K562 (cell line): ENCODE results near the gene CRKL. TPM values are rescaled to one million over a fixed set of nuclear protein-coding genes. Genes with fewer than 3 reads are reported as not detected.

Source experiments
- ATAC-seq: fragments of 200-7000 bp; cut with Tn5 transposase; 3 replicates; pipeline ENCODE4 v1.9.1; 2020; ENCODE audit warnings: moderate library complexity
- BruUV-seq: library from RNA; stranded (reverse); fragments of 400-500 nt; replicated peaks from 2 replicates; lab custom pipeline; 2021; lab: Mats Ljungman, UMichigan
- CTCF ChIA-PET: fragments of 300-600 bp; formaldehyde crosslinking; extraction: SDS; loops from one replicate; lab custom pipeline; 2021; ENCODE audit warnings: low intra/inter-chr PET ratio; lab: Yijun Ruan, JAX
- POLR2A ChIA-PET: fragments of 300-600, 350-650 bp; sonication (Branson Sonifier 250); formaldehyde crosslinking; extraction: SDS; loops from one replicate; lab custom pipeline; 2021; ENCODE audit warnings: antibody characterized with exemption, inconsistent platforms; lab: Yijun Ruan, JAX
- DNase-seq, 4 experiments: peaks; one replicate each; pipeline versions ENCODE4 v3.0.0 to v3.0.0-alpha.2; 2011 to 2018; ENCODE audit warnings: low spot score in 3 of 4, mixed read lengths in 3 of 4; ENCODE audit errors: extremely low read depth in 1 of 4
- FAIRE-seq: peaks from 2 replicates; lab custom pipeline; 2011; peaks lifted over from hg19 to GRCh38; lab: Jason Lieb, UNC
- H2AFZ ChIP-seq: 2 replicates; pipeline ENCODE4 v1.6.0; 2011; ENCODE audit warnings: low read depth, low read length, control low read depth, inconsistent platforms
- H3K27ac ChIP-seq: fragments of 200-600 bp; 3 replicates; pipeline ENCODE4 v1.8.0; 2011; ENCODE audit warnings: low read depth, mild to moderate bottlenecking, control low read depth, inconsistent platforms, low read length, moderate library complexity, mixed read lengths; ENCODE audit errors: extremely low read depth
- H3K27me3 ChIP-seq, 2 experiments: fragments of 300-600 bp in 1 of 2; 2 replicates in 1 of 2; 3 replicates in 1 of 2; pipeline versions ENCODE4 v1.6.0 to v1.8.0; 2011; ENCODE audit warnings: inconsistent platforms in 2 of 2, low read length in 2 of 2, mild to moderate bottlenecking in 1 of 2, mixed read lengths in 1 of 2, moderate library complexity in 1 of 2; ENCODE audit not compliant: control insufficient read depth in 2 of 2, insufficient read depth in 2 of 2
- H3K36me3 ChIP-seq: fragments of 300-600 bp; 3 replicates; pipeline ENCODE4 v1.8.0; 2011; ENCODE audit warnings: mild to moderate bottlenecking, low read length, inconsistent platforms; ENCODE audit not compliant: control insufficient read depth, insufficient read depth
- H3K4me1 ChIP-seq, 2 experiments: fragments of 200-600 bp in 1 of 2; replicated peaks in 1 of 2; 2 replicates in 1 of 2; 3 replicates in 1 of 2; pipeline versions ENCODE4 v1.5.1 to v1.8.0; 2011; ENCODE audit warnings: inconsistent platforms in 2 of 2, low read length in 2 of 2, mild to moderate bottlenecking in 1 of 2, mixed read lengths in 1 of 2, moderate library complexity in 1 of 2; ENCODE audit not compliant: control insufficient read depth in 2 of 2, insufficient read depth in 2 of 2
- H3K4me2 ChIP-seq: 2 replicates; pipeline ENCODE4 v1.6.1; 2011; ENCODE audit warnings: low read length, control low read depth, inconsistent platforms, mixed read lengths; ENCODE audit not compliant: insufficient read depth
- H3K4me3 ChIP-seq: fragments of 200-600 bp; sonication (generic), shearing (Covaris generic); 2 replicates; pipeline ENCODE4 v1.5.1; 2016; ENCODE audit warnings: control low read depth, inconsistent platforms
- H3K79me2 ChIP-seq: fragments of 200-600 bp; 3 replicates; pipeline ENCODE4 v1.8.0; 2011; ENCODE audit warnings: low read length, inconsistent platforms; ENCODE audit not compliant: control insufficient read depth, insufficient read depth
- H3K9ac ChIP-seq, 2 experiments: 2 replicates each; pipeline versions ENCODE4 v1.6.0 to v1.6.1; 2011; ENCODE audit warnings: low read depth in 2 of 2, low read length in 2 of 2, control low read depth in 1 of 2, inconsistent platforms in 1 of 2, mild to moderate bottlenecking in 1 of 2, mixed read lengths in 1 of 2; ENCODE audit not compliant: insufficient read depth in 1 of 2
- H3K9me1 ChIP-seq: one replicate; pipeline ENCODE4 v1.6.0; 2011; ENCODE audit warnings: inconsistent platforms, mild to moderate bottlenecking, low read length, moderate library complexity; ENCODE audit not compliant: control insufficient read depth, insufficient read depth
- H3K9me3 ChIP-seq: replicated peaks from 2 replicates; pipeline ENCODE4 v1.5.1; 2011; ENCODE audit warnings: low read depth, low read length, inconsistent platforms; ENCODE audit not compliant: control insufficient read depth, insufficient read depth
- H4K20me1 ChIP-seq: replicated peaks from 2 replicates; pipeline ENCODE4 v1.6.1; 2011; ENCODE audit warnings: low read length, inconsistent platforms, mixed read lengths; ENCODE audit not compliant: control insufficient read depth, insufficient read depth
- CCNT2 ChIP-seq: IDR thresholded peaks from 2 replicates; pipeline ENCODE4 v1.6.1; 2011; ENCODE audit warnings: borderline replicate concordance, low read depth, mild to moderate bottlenecking, moderate library complexity, mixed read lengths, low read length; ENCODE audit not compliant: insufficient read length; ENCODE audit errors: extremely low read depth
- ELF2 ChIP-seq: fragments of 250-450 bp; sonication (Bioruptor Pico); IDR thresholded peaks from 2 replicates; pipeline ENCODE4 v1.5.0; 2021; ENCODE audit warnings: mild to moderate bottlenecking
- MAFF ChIP-seq: IDR thresholded peaks from 2 replicates; pipeline ENCODE4 v1.6.1; 2012; ENCODE audit warnings: low read length, improper control_type of control experiment
- MAFK ChIP-seq: IDR thresholded peaks from 2 replicates; pipeline ENCODE4 v1.6.1; 2011; ENCODE audit warnings: low read length, improper control_type of control experiment
- NR2C2 ChIP-seq, 2 experiments: fragments of 200-800 bp in 1 of 2; sonication (Bioruptor generic) in 1 of 2; sonication (generic) in 1 of 2; formaldehyde crosslinking in 1 of 2; IDR thresholded peaks; 2 replicates each; pipeline versions ENCODE4 v1.6.1 to v1.8.0; 2016 to 2022; ENCODE audit warnings: mild to moderate bottlenecking in 1 of 2, missing compliant biosample characterization in 1 of 2, missing genetic modification characterization in 1 of 2, missing genetic modification reagents in 1 of 2
- NR4A1 ChIP-seq, 2 experiments: fragments of 250-450 bp in 1 of 2; fragments of 450-650 bp in 1 of 2; sonication (Bioruptor Pico) in 1 of 2; IDR thresholded peaks; 2 replicates each; pipeline versions ENCODE4 v1.4.0 to v1.6.1; 2016 to 2020; ENCODE audit warnings: mild to moderate bottlenecking in 2 of 2, missing compliant biosample characterization in 1 of 2, missing genetic modification characterization in 1 of 2, moderate library complexity in 1 of 2
- POLR2B ChIP-seq: fragments of 450-650 bp; IDR thresholded peaks from 2 replicates; pipeline ENCODE4 v1.6.1; 2018; ENCODE audit warnings: low read depth; ENCODE audit not compliant: partially characterized antibody
- POLR2G ChIP-seq: fragments of 200-400 bp; formaldehyde crosslinking; IDR thresholded peaks from 2 replicates; pipeline ENCODE4 v1.6.1; 2017; ENCODE audit warnings: low read depth, mild to moderate bottlenecking, antibody characterized with exemption, low read length, moderate library complexity
- RAD21 ChIP-seq, 2 experiments: fragments of 250-450 bp in 1 of 2; fragments of 450-650 bp in 1 of 2; sonication (Bioruptor Pico) in 1 of 2; formaldehyde crosslinking in 1 of 2; IDR thresholded peaks in 1 of 2; conservative IDR thresholded peaks in 1 of 2; 2 replicates each; pipeline versions ENCODE4 v1.4.0 to v1.8.0; 2020 to 2022; ENCODE audit warnings: mild to moderate bottlenecking in 2 of 2, moderate library complexity in 1 of 2
- ZBED1 ChIP-seq: IDR thresholded peaks from 2 replicates; pipeline ENCODE4 v1.6.1; 2014
- ZFP1 ChIP-seq: fragments of 450-650 bp; formaldehyde crosslinking; IDR thresholded peaks from 2 replicates; pipeline ENCODE4 v1.4.0; 2020; ENCODE audit warnings: mild to moderate bottlenecking, mixed read lengths
- ZMIZ1 ChIP-seq, 2 experiments: fragments of 150-350 bp in 1 of 2; IDR thresholded peaks; 2 replicates each; pipeline ENCODE4 v1.6.1; 2012 to 2016; ENCODE audit warnings: low read depth in 2 of 2, low read length in 2 of 2, mild to moderate bottlenecking in 1 of 2, moderate library complexity in 1 of 2
- ZNF316 ChIP-seq: fragments of 450-650 bp; IDR thresholded peaks from 2 replicates; pipeline ENCODE4 v1.6.1; 2016
- ZNF324 ChIP-seq: fragments of 250-450 bp; sonication (Bioruptor Pico); IDR thresholded peaks from 2 replicates; pipeline ENCODE4 v1.4.0; 2020; ENCODE audit warnings: mild to moderate bottlenecking
- WGBS: fragments of 100-300 bp; shearing (Covaris generic); methylation state at CpG from one replicate; pipeline ENCODE4 v1.1.6; 2016; ENCODE audit warnings: low coverage, mixed read lengths; ENCODE audit not compliant: insufficient coverage; ENCODE audit errors: missing lambda C conversion rate; 5-methylcytosine and 5-hydroxymethylcytosine counted together
- in situ Hi-C: fragments of 300-500 bp; cut with MboI; formaldehyde crosslinking; loops from 4 replicates; pipeline ENCODE4 v1.15.0; 2018; ENCODE audit warnings: inconsistent platforms, mixed read lengths
- intact Hi-C: fragments of 100-400 bp; cut with micrococcal nuclease; formaldehyde crosslinking; loops from 2 replicates; pipeline ENCODE4 v1.14.2; 2022
- polyA plus RNA-seq, 8 experiments: library from polyadenylated mRNA; depleted of rRNA in 4 of 8; stranded (reverse) in 5 of 8; unstranded in 3 of 8; fragments of >200 nt; fragmentation: Nextera tagmentation in 2 of 8; fragmentation: Illumina TruSeq in 1 of 8; extraction: Ambion mirVana in 2 of 8; extraction: Trizol in 1 of 8; gene quantifications; 2 replicates each; pipeline versions ENCODE4 v1.2.1 to v1.2.3, GENCODE V29; 2011 to 2014; ENCODE audit warnings: inconsistent platforms in 1 of 8, missing spikeins in 1 of 8
- total RNA-seq, 7 experiments: library from RNA; depleted of rRNA in 6 of 7; stranded (reverse); fragments of >200 nt in 6 of 7; fragmentation: Illumina TruSeq in 2 of 7; extraction: Trizol in 2 of 7; gene quantifications; 2 replicates each; pipeline versions ENCODE4 v1.2.1 to v1.2.3, GENCODE V29; 2011 to 2021; ENCODE audit warnings: low replicate concordance in 1 of 7

Gene CRKL
- total and polyA plus RNA-seq, 9 of the 15 experiments (the other 6 are each of a cell fraction or from before 2014, with no cell fraction given), result 100 to 263 (median 124) TPM

GRCh38 chr22:20889025-20889704 is 28.0 kb upstream of the CRKL start:
- Histone ChIP-seq H3K79me2 (no peaks in the 10 kb centered on the region), H3K4me2 (no peak overlapping the region), H3K4me3 (no peak overlapping the region), H3K4me1 (peaks cover 12 to 14% of the 10 kb centered on the region in 2 experiments), H3K36me3 (peaks cover 52% of the 10 kb centered on the region), H3K27me3 (no peaks in the 10 kb centered on the region), H3K27ac (no peak overlapping the region), H3K9me3 (no peaks in the 10 kb centered on the region), H4K20me1 (no peaks in the 10 kb centered on the region; the same call in 1 of the 2 replicates), H2AFZ (no peak overlapping the region), H3K9ac (no peak overlapping the region), H3K9me1 (no peaks in the 10 kb centered on the region)
- in situ Hi-C loops (no loop called here), intact Hi-C loops (loop anchor here (5.0 kb wide), 1 partner anchor 183 kb away; no protein-coding TSS in a partner anchor)
- POLR2A ChIA-PET, result interaction anchor here (0.6 to 6.1 kb wide), 13 partner anchors 8 to 295 kb away, joined by 3 to 68 read pairs (median 4); partner anchors contain the start of genes LZTR1 and P2RX6
- 68% methylated on average over 6 of the region's 6 CpGs for WGBS
- DNase-seq (peak in 2 of 4 experiments; percentile 41 to 44), FAIRE-seq (no peak), ATAC-seq (no peak)
- BruUV-seq, result TSS peak; percentile 35
- CTCF ChIA-PET, result interaction anchor here (0.6 kb wide), 1 partner anchor 80 kb away, joined by 4 read pairs; no protein-coding TSS in a partner anchor
- TF ChIP-seq NR4A1 (CRISPR knock-in tag; IDR thresholded peaks at IDR 0.05), result no peak
- no peak for TF ChIP-seq NR4A1 (tag; IDR thresholded peaks at IDR 0.05)
- no peak for TF ChIP-seq ZBED1
- TF ChIP-seq POLR2B, result peak; percentile 8
- peak; percentile 89 for TF ChIP-seq ZNF316
- no peak for TF ChIP-seq RAD21 (CRISPR knock-in tag; conservative IDR thresholded peaks at IDR 0.05 in 1 of 2, IDR thresholded peaks at IDR 0.05 in 1 of 2)
- TF ChIP-seq MAFF, result peak; percentile 82
- peak; percentile 58; the same call in 1 of the 2 replicates for TF ChIP-seq ELF2
- TF ChIP-seq ZFP1 (CRISPR knock-in tag), result 0 out of 2 replicates have a peak, but pooled peaks have one; percentile 11
- peak; percentile 77 for TF ChIP-seq MAFK
- no peak for TF ChIP-seq NR2C2 (CRISPR knock-in tag; IDR thresholded peaks at IDR 0.05)
- TF ChIP-seq NR2C2 (tag; IDR thresholded peaks at IDR 0.05), result peak; percentile 31; the same call in 1 of the 2 replicates
- no peak for TF ChIP-seq CCNT2
- TF ChIP-seq POLR2G, result no peak
- TF ChIP-seq ZMIZ1 (IDR thresholded peaks at IDR 0.05; ENCODE audit: low read depth in 2 of 2, low read length in 2 of 2), result 0 out of 4 replicates have a peak, but pooled peaks of 1 of the 2 experiments have one; percentile 31
- no peak for TF ChIP-seq ZNF324 (CRISPR knock-in tag)
